ENCODE results near the gene MINDY2.
"Not testable (repeated sequence)": the region's sequence is repeated elsewhere in the genome, so short reads cannot be mapped to it uniquely, and the experiment has no call there.

The MINDY2 gene

DNA sequence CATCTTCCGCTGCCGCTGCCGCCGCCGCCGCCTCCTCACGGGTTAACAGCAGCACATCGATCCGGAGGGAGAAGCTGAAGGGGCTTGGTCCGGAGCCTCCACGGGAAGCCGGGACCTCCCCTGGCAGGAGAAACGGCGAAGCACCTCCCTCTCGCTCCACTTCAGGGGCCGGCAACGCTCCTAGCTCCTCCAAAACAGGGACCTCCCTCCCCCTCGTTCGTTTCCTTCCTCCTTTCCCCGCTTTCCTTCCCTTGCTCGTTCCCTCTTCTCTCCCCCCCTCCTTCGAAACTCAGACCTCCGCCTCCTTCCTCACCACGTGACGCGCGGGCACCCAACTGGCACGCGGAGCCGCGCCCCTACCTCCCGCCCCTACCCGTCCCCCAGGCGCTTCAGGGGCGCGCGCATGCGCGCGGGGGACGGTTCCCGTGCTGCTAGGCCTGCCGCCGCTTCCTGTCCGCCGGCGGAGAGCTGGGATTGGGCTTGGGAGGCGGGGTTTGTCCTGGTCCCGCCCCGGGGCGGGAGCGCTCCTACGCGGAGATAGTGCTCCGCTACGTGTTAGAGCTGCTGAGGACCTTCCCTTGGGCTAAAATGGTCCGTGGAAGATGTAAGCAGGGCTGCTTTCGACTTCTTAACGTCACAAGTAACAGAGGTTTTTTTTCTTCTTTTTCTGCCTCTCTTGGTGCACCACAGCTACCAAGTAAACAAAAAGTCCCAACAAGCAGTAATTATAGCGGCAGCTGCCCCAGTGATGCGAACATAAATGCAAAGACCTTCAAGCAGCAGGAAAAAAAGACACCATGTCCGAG lies 21.4 kb upstream of the MINDY2 start, which contains the start of gene ADAM10:
Gene ADAM10 (minus strand): TSS at position 176 of the 806 bp plus-strand sequence. CDS start 173 bp downstream, at position 3.
- H3K4me3 ChIP-seq (ENCODE audit: low read length) = peak within 1 kb of the TSS; percentile 88
- DNase-seq (ENCODE audit: low read depth, low spot score) = peak; percentile 97

DNA sequence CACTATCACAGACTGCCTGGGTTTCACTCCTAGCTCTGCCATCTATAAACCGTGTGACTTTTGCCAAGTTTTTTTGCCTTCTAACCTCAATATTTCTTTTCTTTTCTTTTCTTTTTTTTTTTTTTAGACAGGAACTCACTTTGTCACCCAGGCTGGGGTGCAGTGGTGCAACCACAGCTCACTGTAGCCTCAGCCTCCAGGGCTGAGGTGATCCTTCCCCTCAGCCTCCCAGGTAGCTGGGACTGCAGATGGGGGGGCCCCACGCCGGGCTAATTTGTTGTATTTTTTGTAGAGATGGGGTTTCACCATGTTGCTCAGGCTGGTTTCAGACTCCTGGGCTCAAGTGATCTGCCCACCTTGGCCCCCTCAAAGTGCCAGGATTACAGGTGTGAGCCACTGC lies 18.4 kb upstream of the MINDY2 start:
- no peak overlapping the region for H3K4me3 ChIP-seq (ENCODE audit: low read length)
- peak; percentile 33 for DNase-seq (ENCODE audit: low read depth, low spot score)

DNA sequence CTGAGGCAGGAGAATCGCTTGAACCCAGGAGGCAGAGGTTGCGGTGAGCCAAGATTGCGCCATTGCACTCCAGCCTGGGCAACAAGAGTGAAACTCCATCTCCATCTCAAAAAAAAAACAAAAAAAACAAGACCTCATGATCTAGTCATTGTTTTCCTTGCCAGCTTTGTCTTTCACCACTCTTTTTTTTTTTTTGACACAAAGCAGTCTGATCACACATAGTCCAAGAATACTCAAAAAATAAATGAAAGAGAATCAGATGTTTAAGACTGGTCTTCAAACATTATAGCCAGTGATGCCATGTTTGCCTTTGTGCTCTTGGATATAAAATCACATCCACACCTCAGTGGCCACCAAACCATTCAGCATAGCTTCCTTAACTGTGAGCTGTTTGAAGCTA lies 15.8 kb upstream of the MINDY2 start:
- H3K4me3 ChIP-seq (ENCODE audit: low read length) = no peak overlapping the region
- no peak for DNase-seq (ENCODE audit: low read depth, low spot score)

DNA sequence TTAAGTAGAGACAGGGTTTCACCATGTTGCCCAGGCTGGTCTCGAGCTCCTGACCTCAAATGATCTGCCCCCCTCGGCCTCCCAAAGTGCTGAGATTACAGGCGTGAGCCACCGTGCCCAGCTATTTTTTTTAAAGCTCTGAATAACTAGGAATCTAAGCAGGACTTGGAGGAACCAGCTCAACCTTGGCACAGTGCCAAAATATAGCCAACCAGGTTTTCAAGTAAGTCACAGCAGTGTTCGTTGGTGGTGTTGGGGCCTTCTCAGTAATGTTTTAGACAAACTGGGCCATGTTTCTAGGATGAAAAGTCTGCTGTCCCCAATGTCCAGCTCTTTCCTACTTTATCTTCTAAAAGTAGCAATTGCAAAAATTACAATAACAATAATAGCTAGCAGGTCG lies 15.1 kb upstream of the MINDY2 start:
- no peak for DNase-seq (ENCODE audit: low read depth, low spot score)
- H3K4me3 ChIP-seq (ENCODE audit: low read length) = no peak overlapping the region

DNA sequence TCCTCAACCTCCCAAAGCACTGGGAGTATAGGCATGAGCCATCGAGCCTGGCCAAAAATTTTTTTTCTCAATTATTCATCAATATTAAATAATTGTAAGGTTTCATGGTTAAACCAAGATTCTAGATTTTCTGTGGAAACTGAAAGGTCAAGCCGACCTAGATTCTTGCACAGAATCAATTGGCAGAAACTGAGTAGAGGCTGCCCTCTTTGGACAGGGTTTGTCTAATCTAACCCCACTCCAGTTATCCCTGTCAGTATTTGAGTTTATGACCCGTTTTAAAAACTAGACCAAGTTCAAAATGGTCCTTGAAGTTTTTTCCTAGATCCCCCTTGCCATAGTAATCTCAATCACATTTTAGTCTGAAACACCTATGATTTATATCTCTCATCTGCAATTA lies 13.0 kb upstream of the MINDY2 start:
- DNase-seq (ENCODE audit: low read depth, low spot score) = no peak

DNA sequence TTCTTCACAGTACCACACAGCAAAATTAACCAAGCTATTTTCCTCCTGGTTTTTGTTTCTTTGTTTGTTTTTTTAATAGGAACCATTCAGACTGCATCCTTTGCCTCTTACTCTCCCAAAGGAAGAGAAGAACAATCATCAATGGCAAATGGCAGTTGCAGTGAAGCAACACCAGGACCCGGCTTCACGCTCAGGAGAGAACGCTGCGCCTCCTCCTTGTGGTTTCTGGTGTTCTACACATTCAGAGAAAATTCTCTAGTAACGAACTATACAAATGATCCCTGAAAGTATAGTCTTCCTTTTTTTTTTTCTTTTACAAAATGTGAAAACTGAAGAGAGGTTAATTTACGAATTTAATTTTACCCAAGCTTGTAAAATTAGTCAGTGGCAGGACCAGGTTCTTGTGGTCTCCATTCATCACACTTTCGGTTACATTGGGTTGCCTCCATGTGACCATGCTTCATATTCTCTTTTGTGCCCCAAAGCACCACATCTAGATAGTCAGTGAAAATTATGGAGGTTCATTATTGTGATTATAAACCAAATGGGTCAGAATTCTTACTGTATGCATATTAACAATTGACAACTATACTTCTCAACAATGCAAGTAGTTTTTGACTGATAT lies 10.6 kb upstream of the MINDY2 start:
- DNase-seq (ENCODE audit: low read depth, low spot score) = peak; percentile 39
- no peak overlapping the region for H3K4me3 ChIP-seq (ENCODE audit: low read length)

More for the DNA sequence above, 13.0 kb upstream of the MINDY2 start:
- no peak overlapping the region for H3K4me3 ChIP-seq (ENCODE audit: low read length)

DNA sequence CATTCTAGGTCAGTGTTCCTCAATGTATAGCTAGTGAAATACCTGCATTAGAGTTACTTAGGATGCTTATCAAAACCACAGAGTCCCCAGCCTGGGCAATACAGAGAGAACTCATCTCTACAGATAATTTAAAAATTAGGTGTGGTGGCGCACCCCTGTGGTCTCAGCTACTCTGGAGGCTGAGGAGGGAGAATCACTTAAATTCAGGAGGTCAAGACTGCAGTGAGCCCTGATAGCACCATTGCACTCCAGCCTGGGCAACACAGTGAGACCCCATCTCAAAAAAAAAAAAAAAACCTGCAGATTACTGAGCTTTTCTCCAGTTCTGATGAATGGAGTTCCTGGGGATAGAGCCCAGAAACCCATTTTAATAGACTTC lies 10.1 kb upstream of the MINDY2 start:
- no peak overlapping the region for H3K4me3 ChIP-seq (ENCODE audit: low read length)
- DNase-seq (ENCODE audit: low read depth, low spot score) = no peak

DNA sequence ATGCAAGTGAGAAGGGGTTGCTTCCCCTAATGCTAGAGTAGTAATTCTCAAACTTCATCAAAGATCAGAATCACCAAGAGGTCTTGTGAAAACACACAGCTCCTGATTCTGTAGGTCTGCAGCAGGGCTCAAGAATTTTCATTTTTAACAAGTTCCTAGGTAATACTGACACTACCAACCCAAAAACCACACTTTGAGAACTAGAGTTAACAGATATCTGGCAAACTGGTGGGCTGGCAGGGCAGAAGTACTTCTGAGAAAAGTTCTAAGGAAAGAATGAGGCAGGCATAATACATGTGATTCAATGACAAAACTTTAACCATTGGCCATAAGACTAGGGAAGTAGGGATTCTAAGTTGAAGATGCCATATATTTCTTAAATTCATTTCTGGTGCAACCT lies 8.8 kb upstream of the MINDY2 start:
- DNase-seq (ENCODE audit: low read depth, low spot score) = no peak
- no peak overlapping the region for H3K4me3 ChIP-seq (ENCODE audit: low read length)

DNA sequence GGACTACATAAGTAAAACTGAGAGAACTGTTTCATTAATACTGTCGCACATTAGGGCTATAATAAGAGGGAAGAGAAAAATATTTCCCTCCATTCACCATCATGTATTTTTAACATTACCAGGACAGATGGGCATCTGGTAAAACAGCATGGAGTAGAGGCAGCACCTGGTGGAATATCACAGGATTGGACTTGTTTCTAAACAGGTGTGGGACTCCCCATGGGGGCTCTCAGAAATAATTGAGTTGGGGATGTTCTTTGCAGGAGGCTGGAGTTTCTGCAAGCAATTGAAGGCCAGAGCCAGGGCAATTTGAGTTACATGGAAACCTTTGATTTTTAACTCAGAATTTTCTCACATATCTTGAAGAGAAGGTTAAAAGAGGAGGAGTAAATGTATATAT lies 8.4 kb upstream of the MINDY2 start:
- no peak overlapping the region for H3K4me3 ChIP-seq (ENCODE audit: low read length)
- no peak for DNase-seq (ENCODE audit: low read depth, low spot score)

DNA sequence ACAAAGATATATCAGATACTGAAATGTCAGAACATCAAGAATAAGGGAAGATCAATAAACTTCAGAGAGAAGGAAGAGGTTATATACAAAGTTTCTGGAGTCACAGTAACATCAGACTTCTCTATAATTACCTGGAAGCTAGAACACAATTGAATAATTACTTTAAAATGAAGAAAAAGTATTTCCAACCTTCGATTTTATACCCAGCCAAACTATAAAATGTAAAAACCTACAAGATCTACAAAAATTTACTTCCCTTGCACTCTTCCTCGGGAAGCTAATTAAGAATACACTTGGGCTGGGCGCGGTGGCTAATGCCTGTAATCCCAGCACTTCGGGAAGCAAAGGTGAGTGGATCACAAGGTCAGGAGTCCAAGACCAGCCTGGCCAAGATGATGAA lies 6.6 kb upstream of the MINDY2 start:
- no peak overlapping the region for H3K4me3 ChIP-seq (ENCODE audit: low read length)
- DNase-seq (ENCODE audit: low read depth, low spot score) = no peak

DNA sequence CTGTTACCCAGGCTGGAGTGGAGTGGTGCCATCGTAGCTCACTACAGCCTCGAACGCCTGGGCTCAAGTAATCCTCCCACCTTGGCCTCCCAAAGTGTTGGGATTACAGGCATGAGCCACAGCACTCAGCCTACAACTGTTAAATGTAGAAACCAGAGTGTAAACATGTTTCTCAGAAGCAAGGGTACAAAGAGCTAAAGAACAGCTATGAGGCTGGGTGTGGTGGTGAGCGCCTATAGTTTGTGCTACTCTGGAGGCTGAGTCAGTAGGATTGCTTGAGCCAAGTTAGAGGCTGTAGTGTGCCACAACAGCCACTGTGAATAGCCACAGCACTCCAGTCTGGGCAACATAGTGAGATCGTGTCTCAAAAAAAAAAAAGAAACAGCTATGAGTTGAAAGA lies 4.8 kb upstream of the MINDY2 start:
- no peak for DNase-seq (ENCODE audit: low read depth, low spot score)
- H3K4me3 ChIP-seq (ENCODE audit: low read length) = no peak overlapping the region

DNA sequence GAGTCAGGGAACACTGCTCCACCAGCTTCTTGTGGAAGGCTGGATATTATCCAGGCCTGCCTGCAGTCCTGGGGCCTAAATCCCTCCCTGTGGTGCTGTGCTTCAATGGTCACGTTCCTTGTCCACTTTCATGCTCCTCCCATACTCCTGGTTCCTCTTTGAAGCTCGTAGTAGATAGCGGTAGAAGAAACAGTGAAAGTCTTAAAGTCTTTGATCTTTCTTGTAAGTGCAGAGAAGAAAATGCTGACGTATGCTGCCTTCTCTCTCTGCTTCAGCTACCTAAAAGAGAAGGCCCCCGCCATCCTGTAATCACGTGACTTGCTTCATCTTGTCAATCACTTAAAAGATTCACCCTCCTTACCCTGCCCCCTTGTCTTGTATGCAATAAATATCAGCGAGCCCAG lies 2.5 kb upstream of the MINDY2 start:
- not testable (repeated sequence) for DNase-seq (ENCODE audit: low read depth, low spot score); H3K4me3 ChIP-seq (ENCODE audit: low read length)

DNA sequence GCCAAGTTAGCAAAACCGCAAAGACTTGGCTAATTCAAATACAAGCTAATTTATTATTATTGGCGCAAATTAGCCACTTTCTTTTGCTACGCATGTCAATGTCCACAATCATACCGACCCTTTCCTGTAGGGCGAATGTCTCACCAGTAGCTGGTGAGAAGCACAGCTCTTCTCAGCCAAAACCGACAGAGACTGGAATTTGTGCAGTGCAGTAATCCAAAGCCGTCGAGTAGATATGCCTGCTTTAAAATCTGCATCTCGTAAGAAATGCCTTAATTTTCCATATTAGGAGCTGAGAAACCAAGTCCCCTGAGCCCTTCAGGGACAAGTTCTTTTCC lies 614 bp upstream of the MINDY2 start:
- H3K4me3 ChIP-seq (ENCODE audit: low read length) = peak overlapping the region; percentile 83
- no peak for DNase-seq (ENCODE audit: low read depth, low spot score)

DNA sequence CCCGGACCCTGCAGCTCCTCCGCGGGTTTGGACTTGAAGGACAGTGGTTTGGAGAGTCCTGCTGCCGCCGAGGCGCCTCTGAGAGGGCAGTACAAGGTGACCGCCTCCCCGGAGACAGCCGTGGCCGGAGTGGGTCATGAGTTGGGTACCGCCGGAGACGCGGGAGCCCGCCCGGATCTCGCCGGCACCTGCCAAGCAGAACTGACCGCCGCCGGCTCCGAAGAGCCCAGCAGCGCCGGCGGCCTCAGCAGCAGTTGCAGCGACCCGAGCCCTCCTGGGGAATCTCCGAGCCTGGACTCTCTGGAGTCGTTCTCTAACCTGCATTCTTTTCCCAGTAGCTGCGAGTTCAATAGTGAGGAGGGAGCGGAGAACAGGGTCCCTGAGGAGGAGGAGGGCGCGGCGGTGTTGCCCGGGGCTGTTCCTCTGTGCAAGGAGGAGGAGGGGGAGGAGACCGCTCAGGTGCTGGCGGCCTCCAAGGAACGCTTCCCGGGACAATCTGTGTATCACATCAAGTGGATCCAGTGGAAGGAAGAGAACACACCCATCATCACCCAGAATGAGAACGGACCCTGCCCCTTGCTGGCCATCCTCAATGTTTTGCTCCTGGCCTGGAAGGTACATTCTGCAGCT lies 634 bp downstream of the MINDY2 start:
- peak overlapping the region; percentile 83 for H3K4me3 ChIP-seq (ENCODE audit: low read length)
- no peak for DNase-seq (ENCODE audit: low read depth, low spot score)

DNA sequence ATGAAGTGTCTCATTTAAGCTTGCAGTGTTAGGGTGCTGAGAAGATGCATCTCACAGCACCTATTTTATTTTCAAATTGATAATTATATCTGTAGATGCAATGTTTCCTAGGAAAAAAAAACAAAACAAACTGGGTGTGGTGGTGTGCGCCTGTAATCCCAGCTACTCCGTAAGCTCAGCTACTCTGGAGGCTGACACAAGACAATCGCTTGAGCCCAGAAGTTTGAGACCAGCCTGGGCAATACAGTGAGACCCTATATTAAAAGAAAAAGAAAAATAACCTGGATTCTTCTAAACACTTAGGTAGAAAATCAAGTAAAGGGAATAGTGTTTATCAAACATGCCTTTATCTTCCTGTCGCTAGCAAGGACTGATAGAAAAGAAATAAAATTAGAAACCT lies 1.9 kb downstream of the MINDY2 start:
- no peak overlapping the region for H3K4me3 ChIP-seq (ENCODE audit: low read length)
- DNase-seq (ENCODE audit: low read depth, low spot score) = no peak

DNA sequence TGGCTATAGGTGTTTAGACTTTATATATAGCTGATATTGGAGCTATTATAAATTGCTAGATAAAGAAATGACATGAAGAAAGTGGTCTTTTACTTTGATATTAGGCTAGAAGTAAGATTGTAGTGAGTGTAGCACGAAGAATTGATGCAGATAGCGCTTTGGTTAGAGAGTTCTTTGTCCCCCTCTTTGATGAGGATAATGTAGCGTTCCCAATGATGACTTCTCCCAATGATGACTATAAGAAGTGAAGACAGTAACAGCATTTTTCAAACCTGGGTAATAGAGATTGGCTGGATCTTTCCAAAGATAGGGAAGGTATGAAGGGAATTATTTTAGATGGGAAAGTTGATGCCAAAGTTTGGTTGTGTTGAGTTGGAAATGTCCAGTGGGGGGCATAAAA lies 4.3 kb downstream of the MINDY2 start:
- no peak for DNase-seq (ENCODE audit: low read depth, low spot score)
- H3K4me3 ChIP-seq (ENCODE audit: low read length) = no peak overlapping the region

DNA sequence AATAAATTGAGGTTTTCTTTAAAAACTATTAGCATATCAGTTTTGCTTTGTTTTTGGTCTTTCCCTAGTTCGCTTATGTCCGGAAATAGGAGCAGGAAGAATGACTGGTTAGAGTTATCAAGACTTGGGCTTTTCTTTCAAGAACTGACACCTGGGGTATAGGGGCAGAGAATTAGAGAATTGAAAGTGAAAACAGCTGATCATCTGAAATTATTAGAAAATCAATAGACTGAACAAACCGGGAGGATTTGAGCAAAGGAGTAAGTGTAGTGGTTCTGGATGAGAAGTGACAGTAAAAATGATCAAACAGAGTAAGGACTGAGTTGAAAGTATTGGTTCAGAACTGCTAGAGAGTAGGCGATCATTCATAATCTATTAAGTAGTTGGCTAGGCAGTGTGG lies 6.0 kb downstream of the MINDY2 start:
- H3K4me3 ChIP-seq (ENCODE audit: low read length) = no peak overlapping the region
- no peak for DNase-seq (ENCODE audit: low read depth, low spot score)

DNA sequence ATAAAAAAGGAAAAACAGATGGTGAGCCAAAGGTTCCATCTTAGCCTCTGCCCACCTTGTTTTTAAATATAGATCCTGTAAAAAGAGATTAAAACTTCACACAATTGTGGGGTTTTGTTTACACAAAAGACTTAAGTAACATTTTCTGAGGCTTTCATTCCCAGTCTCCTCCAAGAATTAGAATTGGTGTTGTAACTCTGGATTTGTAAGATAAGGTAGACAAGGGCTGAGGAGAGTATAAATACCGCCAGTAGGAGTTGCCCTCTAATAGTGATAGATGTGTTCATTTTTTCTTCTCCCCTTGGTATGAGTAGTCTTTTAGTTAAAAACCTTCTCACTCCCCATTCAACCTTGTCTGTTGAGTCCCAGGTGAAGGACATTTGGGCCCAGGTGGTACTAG lies 8.5 kb downstream of the MINDY2 start:
- no peak for DNase-seq (ENCODE audit: low read depth, low spot score)
- H3K4me3 ChIP-seq (ENCODE audit: low read length) = no peak overlapping the region

DNA sequence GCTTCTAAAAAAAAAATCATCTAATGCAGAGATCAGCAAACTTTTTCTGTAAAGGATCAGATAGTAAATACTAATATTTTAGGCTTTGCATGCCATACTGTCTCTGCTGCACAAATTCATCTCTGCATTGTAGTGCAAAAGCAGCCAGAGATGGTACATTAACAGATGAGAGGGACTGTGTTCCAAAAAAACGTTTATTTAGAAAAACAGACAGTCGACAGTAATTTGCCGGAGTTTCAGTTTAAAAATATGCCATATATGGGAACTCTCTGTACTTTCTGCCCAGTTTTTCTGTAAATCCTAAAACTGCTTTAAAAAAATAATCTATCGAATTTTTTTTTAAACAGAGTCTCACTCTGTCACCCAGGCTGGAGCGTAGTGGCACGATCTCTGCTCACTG lies 14.3 kb downstream of the MINDY2 start:
- DNase-seq (ENCODE audit: low read depth, low spot score) = no peak
- no peak overlapping the region for H3K4me3 ChIP-seq (ENCODE audit: low read length)

DNA sequence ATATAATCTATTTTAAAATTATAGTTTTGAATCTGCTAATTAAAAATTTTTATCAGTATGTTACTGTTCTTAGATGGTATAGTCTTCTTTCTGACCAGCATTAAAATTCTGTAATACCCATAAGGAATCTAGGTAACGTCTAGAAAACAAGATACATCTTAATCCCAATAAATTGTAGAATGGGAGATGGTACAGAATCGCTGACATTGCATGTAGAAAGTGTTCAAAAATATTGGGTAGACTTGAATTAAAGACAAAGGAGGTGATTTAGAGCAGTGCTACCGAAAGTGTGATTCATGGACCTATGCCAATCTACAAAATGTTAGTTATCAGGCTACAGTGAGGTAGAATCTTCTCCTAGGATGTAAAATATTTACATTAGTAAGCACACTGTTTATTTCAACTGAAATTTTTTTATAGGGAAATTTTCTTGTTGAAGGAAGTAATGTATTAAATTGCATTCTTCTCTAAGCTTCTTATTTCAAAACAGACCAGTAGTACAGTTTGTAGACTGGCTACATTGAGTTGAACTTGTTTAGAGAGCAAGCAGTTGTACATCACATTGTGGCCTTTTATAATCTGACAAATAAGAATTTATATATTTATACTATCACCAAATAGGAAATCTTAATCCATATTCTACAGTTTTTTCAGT lies 17.1 kb downstream of the MINDY2 start:
- H3K4me3 ChIP-seq (ENCODE audit: low read length) = no peak overlapping the region
- DNase-seq (ENCODE audit: low read depth, low spot score) = no peak

Measured in Jurkat, Clone E6-1 (cell line).